B cell (primary cell): ENCODE data around the gene NAGLU. TPM values are rescaled to one million over a fixed set of nuclear protein-coding genes. Genes with fewer than 3 reads are reported as not detected.

ENCODE experiments used
- ATAC-seq: fragments of 200-7000 bp; cut with Tn5 transposase; one replicate; pipeline ENCODE4 v1.10.0; 2021; ENCODE audit warnings: low read depth, mild to moderate bottlenecking, moderate number of reproducible peaks, moderate library complexity
- CTCF ChIA-PET: fragments of 350-600 bp; sonication (Branson Sonifier 250); formaldehyde crosslinking; loops from one replicate; lab custom pipeline; 2021; ENCODE audit warnings: antibody characterized with exemption, inconsistent platforms; lab: Charles Lee
- POLR2A ChIA-PET: fragments of 350-600 bp; sonication (Branson Sonifier 250); formaldehyde crosslinking; loops from one replicate; lab custom pipeline; 2021; ENCODE audit warnings: antibody characterized with exemption; lab: Charles Lee
- DNase-seq: peaks from one replicate; pipeline ENCODE4 v3.0.0; 2013
- H2AFZ ChIP-seq: 2 replicates; pipeline ENCODE4 v1.6.1; 2012; ENCODE audit warnings: mild to moderate bottlenecking, low read depth, low read length; ENCODE audit not compliant: insufficient read depth, poor library complexity, severe bottlenecking
- H3K27ac ChIP-seq, 2 donors: 1 replicate in 1 of 2; 2 replicates in 1 of 2; pipeline ENCODE4 v1.5.1; 2012 to 2013; ENCODE audit warnings: low read length in 2 of 2, mild to moderate bottlenecking in 2 of 2, moderate library complexity in 1 of 2
- H3K27me3 ChIP-seq, 4 experiments: fragments of 200-600 bp in 1 of 4; sonication (generic) in 1 of 4; replicated peaks in 1 of 4; 1 replicate in 2 of 4; 2 replicates in 2 of 4; pipeline versions ENCODE4 v1.6.1 to v1.7.0; 2013 to 2016; ENCODE audit warnings: low read length in 3 of 4, mild to moderate bottlenecking in 2 of 4, mixed read lengths in 1 of 4, moderate library complexity in 1 of 4; ENCODE audit not compliant: insufficient read depth in 4 of 4, control insufficient read depth in 3 of 4; ENCODE audit errors: control extremely low read depth in 1 of 4
- H3K36me3 ChIP-seq, 2 experiments: replicated peaks in 1 of 2; 1 replicate in 1 of 2; 2 replicates in 1 of 2; pipeline versions ENCODE4 v1.6.1 to v1.7.1; 2013; ENCODE audit warnings: low read length in 1 of 2; ENCODE audit not compliant: insufficient read depth in 2 of 2, control insufficient read depth in 1 of 2; ENCODE audit errors: control extremely low read depth in 1 of 2, extremely low read depth in 1 of 2
- H3K4me1 ChIP-seq, 2 donors: fragments of 200-600 bp in 1 of 2; sonication (generic) in 1 of 2; 1 replicate in 1 of 2; 2 replicates in 1 of 2; pipeline versions ENCODE4 v1.5.1 to v1.6.1; 2013 to 2017; ENCODE audit warnings: low read length in 2 of 2; ENCODE audit not compliant: control insufficient read depth in 2 of 2, insufficient read depth in 2 of 2
- H3K4me2 ChIP-seq: replicated peaks from 2 replicates; pipeline ENCODE3; 2012; ENCODE audit warnings: mild to moderate bottlenecking, low read depth, low read length; ENCODE audit not compliant: poor library complexity, severe bottlenecking
- H3K4me3 ChIP-seq, 5 experiments: fragments of 200-600 bp in 1 of 5; sonication (generic) in 1 of 5; 1 replicate in 3 of 5; 2 replicates in 2 of 5; pipeline versions ENCODE4 v1.5.1 to v1.7.0; 2011 to 2016; ENCODE audit warnings: low read length in 4 of 5, mild to moderate bottlenecking in 4 of 5, low read depth in 2 of 5, control low read depth in 1 of 5, moderate library complexity in 1 of 5; ENCODE audit not compliant: insufficient read depth in 1 of 5; ENCODE audit errors: control extremely low read depth in 1 of 5, extremely low read depth in 1 of 5
- H3K79me2 ChIP-seq: fragments of 200-600 bp; sonication (generic); one replicate; pipeline ENCODE4 v1.6.0; 2016; ENCODE audit warnings: low read length; ENCODE audit not compliant: control insufficient read depth, insufficient read depth
- H3K9ac ChIP-seq: fragments of 200-600 bp; sonication (generic); 2 replicates; pipeline ENCODE4 v1.6.1; 2017; ENCODE audit warnings: mild to moderate bottlenecking, low read length, moderate library complexity
- H3K9me3 ChIP-seq, 3 donors: one replicate each; pipeline versions ENCODE4 v1.6.1 to v1.7.1; 2013; ENCODE audit warnings: low read length in 2 of 3; ENCODE audit not compliant: control insufficient read depth in 2 of 3, insufficient read depth in 1 of 3; ENCODE audit errors: control extremely low read depth in 1 of 3
- H4K20me1 ChIP-seq: 2 replicates; pipeline ENCODE4 v1.6.0; 2012; ENCODE audit warnings: mild to moderate bottlenecking, low read length; ENCODE audit not compliant: insufficient read depth, control insufficient read depth, poor library complexity, severe bottlenecking
- H3K27ac Mint-ChIP-seq: one replicate; pipeline ENCODE4 v1.8.0; 2021; ENCODE audit warnings: mixed read lengths
- H3K27me3 Mint-ChIP-seq: one replicate; pipeline ENCODE4 v1.8.0; 2021; ENCODE audit warnings: mixed read lengths
- H3K4me1 Mint-ChIP-seq: one replicate; pipeline ENCODE4 v1.8.0; 2021; ENCODE audit warnings: mixed read lengths
- H3K4me3 Mint-ChIP-seq: one replicate; pipeline ENCODE4 v1.8.0; 2021; ENCODE audit warnings: mixed read lengths
- H3K9me3 Mint-ChIP-seq: one replicate; pipeline ENCODE4 v1.8.0; 2022; ENCODE audit warnings: mixed read lengths; ENCODE audit not compliant: insufficient read depth
- EZH2 ChIP-seq: IDR thresholded peaks from 2 replicates; pipeline ENCODE4 v1.6.1; 2012; ENCODE audit warnings: borderline replicate concordance, low read depth, mild to moderate bottlenecking, moderate library complexity, low read length; ENCODE audit not compliant: insufficient read depth, poor library complexity, severe bottlenecking
- WGBS: methylation state at CpG from one replicate; pipeline ENCODE4 v1.1.5; 2013; ENCODE audit warnings: missing lambda C conversion rate; ENCODE audit not compliant: insufficient coverage; 5-methylcytosine and 5-hydroxymethylcytosine counted together
- intact Hi-C: fragments of 100-400 bp; cut with micrococcal nuclease; formaldehyde crosslinking; loops from one replicate; pipeline ENCODE4 v1.10.0; 2022
- polyA plus RNA-seq: library from polyadenylated mRNA; depleted of rRNA; stranded (reverse); fragments of >200 nt; gene quantifications from 2 replicates; pipeline ENCODE4 v1.2.3, GENCODE V29; 2012
- total RNA-seq, 2 donors: library from RNA; stranded (reverse); fragments of 120-200 nt in 1 of 2; gene quantifications; 1 replicate in 1 of 2; 2 replicates in 1 of 2; pipeline versions ENCODE4 v1.2.3 to v1.2.4, GENCODE V29; 2013 to 2022
- TF ChIP-seq, protein P1 (sequence below): fragments of 200-600 bp; IDR thresholded peaks from one replicate; pipeline ENCODE4 v1.8.0; 2022; ENCODE audit warnings: antibody characterized with exemption, mild to moderate bottlenecking

The NAGLU gene
- total and polyA plus RNA-seq, 2 donors (not counting 1 experiment from before 2014, with no cell fraction given), result 44.8 to 52.4 TPM

DNA sequence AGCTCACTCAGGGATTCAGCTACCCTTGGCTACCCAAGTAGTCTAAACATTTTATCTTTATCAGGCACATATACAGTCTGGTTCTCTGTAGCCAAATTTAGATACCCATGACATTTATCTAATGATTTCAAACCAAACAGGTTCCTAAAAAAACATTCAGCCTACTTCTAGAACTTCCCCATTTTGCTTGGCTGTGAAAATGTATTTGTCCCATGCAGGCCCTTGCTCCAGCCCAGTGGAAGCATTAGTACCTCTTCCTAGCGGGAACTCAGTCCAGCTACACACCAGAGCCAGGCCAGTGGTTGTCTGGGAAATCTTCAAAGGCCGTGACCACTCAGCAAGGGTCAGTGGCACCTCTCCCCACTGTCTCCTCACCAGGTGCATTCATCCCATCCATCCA is 26.2 kb upstream of the NAGLU start:
- Histone ChIP-seq H2AFZ (no peak overlapping the region), H3K27ac (no peak overlapping the region), H3K9me3 (no peaks in the 10 kb centered on the region), H3K4me2 (no peak overlapping the region), H3K36me3 (peaks cover 0 to 61% of the 10 kb centered on the region in 2 experiments), H3K27me3 (no peaks in the 10 kb centered on the region), H3K4me3 (no peak overlapping the region), H3K4me1 (peaks cover 7 to 12% of the 10 kb centered on the region in 2 donors), H3K79me2 (no peaks in the 10 kb centered on the region), H3K9ac (no peak overlapping the region), H4K20me1 (no peaks in the 10 kb centered on the region)
- ChIA-PET POLR2A (no interaction called here), CTCF (interaction anchor here (1.1 to 1.5 kb wide), 2 partner anchors 8 to 20 kb away, joined by 3 to 4 read pairs; no protein-coding TSS in a partner anchor)
- intact Hi-C loops, result no loop called here
- no peak for ATAC-seq
- TF ChIP-seq, protein P1, sequence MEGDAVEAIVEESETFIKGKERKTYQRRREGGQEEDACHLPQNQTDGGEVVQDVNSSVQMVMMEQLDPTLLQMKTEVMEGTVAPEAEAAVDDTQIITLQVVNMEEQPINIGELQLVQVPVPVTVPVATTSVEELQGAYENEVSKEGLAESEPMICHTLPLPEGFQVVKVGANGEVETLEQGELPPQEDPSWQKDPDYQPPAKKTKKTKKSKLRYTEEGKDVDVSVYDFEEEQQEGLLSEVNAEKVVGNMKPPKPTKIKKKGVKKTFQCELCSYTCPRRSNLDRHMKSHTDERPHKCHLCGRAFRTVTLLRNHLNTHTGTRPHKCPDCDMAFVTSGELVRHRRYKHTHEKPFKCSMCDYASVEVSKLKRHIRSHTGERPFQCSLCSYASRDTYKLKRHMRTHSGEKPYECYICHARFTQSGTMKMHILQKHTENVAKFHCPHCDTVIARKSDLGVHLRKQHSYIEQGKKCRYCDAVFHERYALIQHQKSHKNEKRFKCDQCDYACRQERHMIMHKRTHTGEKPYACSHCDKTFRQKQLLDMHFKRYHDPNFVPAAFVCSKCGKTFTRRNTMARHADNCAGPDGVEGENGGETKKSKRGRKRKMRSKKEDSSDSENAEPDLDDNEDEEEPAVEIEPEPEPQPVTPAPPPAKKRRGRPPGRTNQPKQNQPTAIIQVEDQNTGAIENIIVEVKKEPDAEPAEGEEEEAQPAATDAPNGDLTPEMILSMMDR, result no peak
- TF ChIP-seq EZH2, result no peak
- DNase-seq, result no peak
- Mint-ChIP-seq H3K4me3 (no peak overlapping the region), H3K4me1 (peaks cover 14% of the 10 kb centered on the region), H3K9me3 (no peaks in the 10 kb centered on the region), H3K27me3 (no peaks in the 10 kb centered on the region), H3K27ac (no peak overlapping the region)
- 78% methylated on average over 2 of the region's 2 CpGs for WGBS

DNA sequence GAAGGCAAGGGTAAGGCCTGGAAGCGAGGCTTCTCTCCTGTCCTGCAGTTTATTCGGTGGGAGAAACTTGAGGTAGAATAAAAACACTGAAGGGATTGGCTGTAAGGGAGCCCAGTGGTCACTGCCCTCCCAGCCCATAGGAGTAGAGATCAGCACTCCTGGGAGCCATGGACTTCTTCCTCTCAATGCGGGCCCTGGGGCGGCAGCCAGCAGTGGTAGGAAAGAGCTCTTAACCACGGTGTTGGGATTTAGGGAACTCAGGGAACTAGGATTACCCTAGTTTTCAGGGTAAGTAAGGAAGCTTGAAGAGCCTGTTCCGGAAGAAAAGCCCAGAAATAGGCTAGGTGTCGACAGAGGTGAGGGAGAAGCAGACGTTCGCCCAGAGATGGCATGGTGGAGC is 23.8 kb upstream of the NAGLU start:
- H3K27me3 ChIP-seq, result no peaks in the 10 kb centered on the region
- ATAC-seq (no peak), DNase-seq (no peak)
- H3K9ac ChIP-seq, result no peak overlapping the region
- no peak overlapping the region for H3K27ac Mint-ChIP-seq
- 94% methylated on average over 9 of the region's 9 CpGs for WGBS
- H3K27ac ChIP-seq, result no peak overlapping the region
- H2AFZ ChIP-seq, result no peak overlapping the region
- H3K27me3 Mint-ChIP-seq, result no peaks in the 10 kb centered on the region
- no peaks in the 10 kb centered on the region for H3K9me3 Mint-ChIP-seq
- peaks cover 0 to 60% of the 10 kb centered on the region in 2 experiments for H3K36me3 ChIP-seq
- H3K79me2 ChIP-seq, result no peaks in the 10 kb centered on the region
- H3K4me2 ChIP-seq, result no peak overlapping the region
- no peaks in the 10 kb centered on the region for H3K9me3 ChIP-seq
- intact Hi-C loops, result no loop called here
- ChIA-PET POLR2A (no interaction called here), CTCF (interaction anchor here (0.8 to 1.2 kb wide), 2 partner anchors 73 to 81 kb away, joined by 3 to 5 read pairs; no protein-coding TSS in a partner anchor)
- H4K20me1 ChIP-seq, result no peaks in the 10 kb centered on the region
- H3K4me1 ChIP-seq, result peaks cover 7 to 14% of the 10 kb centered on the region in 2 donors
- H3K4me3 ChIP-seq, result no peak overlapping the region
- no peak for TF ChIP-seq EZH2
- TF ChIP-seq, protein P1, result no peak
- H3K4me1 Mint-ChIP-seq, result peaks cover 14% of the 10 kb centered on the region
- H3K4me3 Mint-ChIP-seq, result no peak overlapping the region
